ENCODE measurements around the gene CDC25A. TPM values are rescaled to one million over a fixed set of nuclear protein-coding genes. Genes with fewer than 3 reads are reported as not detected.

The CDC25A gene
- total and polyA plus RNA-seq, 2 of the 13 experiments (the other 11 are each of a cell fraction or from before 2014, with no cell fraction given), result 7.9 to 45.4 TPM

DNA sequence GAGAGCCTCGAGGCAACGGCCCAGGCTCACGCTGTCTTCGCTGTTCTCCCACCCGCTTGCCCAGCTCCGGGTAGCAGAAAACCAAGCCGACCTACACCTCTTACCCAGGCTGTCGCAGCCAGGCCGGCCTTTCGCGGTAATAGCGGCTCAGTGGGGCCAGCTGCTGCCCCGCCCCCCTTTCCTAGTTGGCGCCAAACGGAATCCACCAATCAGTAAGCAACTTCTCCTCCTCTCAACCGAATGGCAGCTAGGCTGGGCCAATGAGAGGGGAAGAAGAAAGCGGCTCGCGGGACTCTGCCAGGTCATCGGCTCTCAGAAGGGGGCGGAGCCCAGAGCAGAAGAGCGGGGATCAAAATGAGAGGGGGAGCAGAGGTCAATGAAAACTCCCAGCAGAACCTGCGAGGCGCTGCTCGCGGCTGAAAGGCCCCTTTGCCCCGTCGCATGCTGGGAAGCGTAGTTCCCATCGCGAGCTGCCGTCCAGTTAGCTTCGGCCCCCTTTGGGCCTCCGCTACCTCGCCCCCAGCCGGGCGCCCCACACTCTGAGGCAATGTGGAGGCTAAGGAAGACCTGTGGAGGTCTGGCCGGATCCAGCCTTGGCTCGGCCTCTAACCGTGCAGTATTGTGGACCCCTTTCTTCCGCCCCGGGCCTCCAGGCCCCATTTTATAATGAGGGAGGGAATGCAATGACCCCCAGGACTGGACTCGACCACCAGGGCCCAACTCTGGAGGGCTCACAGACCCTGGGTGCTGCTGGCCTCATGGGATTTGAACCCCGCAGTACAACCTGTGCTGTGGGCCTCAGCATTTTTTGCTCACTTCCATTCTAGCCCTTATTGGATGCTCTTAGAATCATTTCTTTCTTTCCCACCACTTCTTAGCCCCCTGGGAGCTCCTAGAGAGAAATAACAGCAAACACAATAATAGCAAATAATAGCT lies at the start of gene CDC25A (continued):
- TF ChIP-seq, protein P1, sequence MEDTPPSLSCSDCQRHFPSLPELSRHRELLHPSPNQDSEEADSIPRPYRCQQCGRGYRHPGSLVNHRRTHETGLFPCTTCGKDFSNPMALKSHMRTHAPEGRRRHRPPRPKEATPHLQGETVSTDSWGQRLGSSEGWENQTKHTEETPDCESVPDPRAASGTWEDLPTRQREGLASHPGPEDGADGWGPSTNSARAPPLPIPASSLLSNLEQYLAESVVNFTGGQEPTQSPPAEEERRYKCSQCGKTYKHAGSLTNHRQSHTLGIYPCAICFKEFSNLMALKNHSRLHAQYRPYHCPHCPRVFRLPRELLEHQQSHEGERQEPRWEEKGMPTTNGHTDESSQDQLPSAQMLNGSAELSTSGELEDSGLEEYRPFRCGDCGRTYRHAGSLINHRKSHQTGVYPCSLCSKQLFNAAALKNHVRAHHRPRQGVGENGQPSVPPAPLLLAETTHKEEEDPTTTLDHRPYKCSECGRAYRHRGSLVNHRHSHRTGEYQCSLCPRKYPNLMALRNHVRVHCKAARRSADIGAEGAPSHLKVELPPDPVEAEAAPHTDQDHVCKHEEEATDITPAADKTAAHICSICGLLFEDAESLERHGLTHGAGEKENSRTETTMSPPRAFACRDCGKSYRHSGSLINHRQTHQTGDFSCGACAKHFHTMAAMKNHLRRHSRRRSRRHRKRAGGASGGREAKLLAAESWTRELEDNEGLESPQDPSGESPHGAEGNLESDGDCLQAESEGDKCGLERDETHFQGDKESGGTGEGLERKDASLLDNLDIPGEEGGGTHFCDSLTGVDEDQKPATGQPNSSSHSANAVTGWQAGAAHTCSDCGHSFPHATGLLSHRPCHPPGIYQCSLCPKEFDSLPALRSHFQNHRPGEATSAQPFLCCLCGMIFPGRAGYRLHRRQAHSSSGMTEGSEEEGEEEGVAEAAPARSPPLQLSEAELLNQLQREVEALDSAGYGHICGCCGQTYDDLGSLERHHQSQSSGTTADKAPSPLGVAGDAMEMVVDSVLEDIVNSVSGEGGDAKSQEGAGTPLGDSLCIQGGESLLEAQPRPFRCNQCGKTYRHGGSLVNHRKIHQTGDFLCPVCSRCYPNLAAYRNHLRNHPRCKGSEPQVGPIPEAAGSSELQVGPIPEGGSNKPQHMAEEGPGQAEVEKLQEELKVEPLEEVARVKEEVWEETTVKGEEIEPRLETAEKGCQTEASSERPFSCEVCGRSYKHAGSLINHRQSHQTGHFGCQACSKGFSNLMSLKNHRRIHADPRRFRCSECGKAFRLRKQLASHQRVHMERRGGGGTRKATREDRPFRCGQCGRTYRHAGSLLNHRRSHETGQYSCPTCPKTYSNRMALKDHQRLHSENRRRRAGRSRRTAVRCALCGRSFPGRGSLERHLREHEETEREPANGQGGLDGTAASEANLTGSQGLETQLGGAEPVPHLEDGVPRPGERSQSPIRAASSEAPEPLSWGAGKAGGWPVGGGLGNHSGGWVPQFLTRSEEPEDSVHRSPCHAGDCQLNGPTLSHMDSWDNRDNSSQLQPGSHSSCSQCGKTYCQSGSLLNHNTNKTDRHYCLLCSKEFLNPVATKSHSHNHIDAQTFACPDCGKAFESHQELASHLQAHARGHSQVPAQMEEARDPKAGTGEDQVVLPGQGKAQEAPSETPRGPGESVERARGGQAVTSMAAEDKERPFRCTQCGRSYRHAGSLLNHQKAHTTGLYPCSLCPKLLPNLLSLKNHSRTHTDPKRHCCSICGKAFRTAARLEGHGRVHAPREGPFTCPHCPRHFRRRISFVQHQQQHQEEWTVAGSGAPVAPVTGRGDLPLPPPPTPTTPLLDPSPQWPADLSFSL (CRISPR knock-in tag; IDR thresholded peaks at IDR 0.05), result no peak
- TF ChIP-seq FOXK2 (IDR thresholded peaks at IDR 0.05) (no peak), ERF (CRISPR knock-in tag; IDR thresholded peaks at IDR 0.05) (no peak), DR1 (CRISPR knock-in tag; IDR thresholded peaks at IDR 0.05) (peak; percentile 71; the same call in 1 of the 2 replicates), GABPA (IDR thresholded peaks at IDR 0.05; ENCODE audit: low read depth, low read length) (no peak), GABPA (CRISPR knock-in tag; IDR thresholded peaks at IDR 0.05; ENCODE audit: low read depth) (peak; percentile 67), ZMYM3 (CRISPR knock-in tag; IDR thresholded peaks at IDR 0.05) (no peak), KLF16 (CRISPR knock-in tag; IDR thresholded peaks at IDR 0.05) (peak; percentile 98 to 100), SMAD1 (CRISPR knock-in tag; IDR thresholded peaks at IDR 0.05; ENCODE audit: borderline replicate concordance, low read depth) (peak; percentile 21; the same call in 1 of the 2 replicates), EZH2 (conservative IDR thresholded peaks at IDR 0.05; ENCODE audit: low read depth, low read length) (no peak), BHLHE40 (IDR thresholded peaks at IDR 0.05; ENCODE audit: low read length) (0 out of 2 replicates have a peak, but pooled peaks have one; percentile 17), NR2C2 (CRISPR knock-in tag; IDR thresholded peaks at IDR 0.05; ENCODE audit: borderline replicate concordance) (peak; percentile 95), ZBTB42 (CRISPR knock-in tag; IDR thresholded peaks at IDR 0.05) (0 out of 2 replicates have a peak, but pooled peaks have one; percentile 50), ZNF30 (CRISPR knock-in tag; IDR thresholded peaks at IDR 0.05) (no peak)
- TF ChIP-seq, protein P2, sequence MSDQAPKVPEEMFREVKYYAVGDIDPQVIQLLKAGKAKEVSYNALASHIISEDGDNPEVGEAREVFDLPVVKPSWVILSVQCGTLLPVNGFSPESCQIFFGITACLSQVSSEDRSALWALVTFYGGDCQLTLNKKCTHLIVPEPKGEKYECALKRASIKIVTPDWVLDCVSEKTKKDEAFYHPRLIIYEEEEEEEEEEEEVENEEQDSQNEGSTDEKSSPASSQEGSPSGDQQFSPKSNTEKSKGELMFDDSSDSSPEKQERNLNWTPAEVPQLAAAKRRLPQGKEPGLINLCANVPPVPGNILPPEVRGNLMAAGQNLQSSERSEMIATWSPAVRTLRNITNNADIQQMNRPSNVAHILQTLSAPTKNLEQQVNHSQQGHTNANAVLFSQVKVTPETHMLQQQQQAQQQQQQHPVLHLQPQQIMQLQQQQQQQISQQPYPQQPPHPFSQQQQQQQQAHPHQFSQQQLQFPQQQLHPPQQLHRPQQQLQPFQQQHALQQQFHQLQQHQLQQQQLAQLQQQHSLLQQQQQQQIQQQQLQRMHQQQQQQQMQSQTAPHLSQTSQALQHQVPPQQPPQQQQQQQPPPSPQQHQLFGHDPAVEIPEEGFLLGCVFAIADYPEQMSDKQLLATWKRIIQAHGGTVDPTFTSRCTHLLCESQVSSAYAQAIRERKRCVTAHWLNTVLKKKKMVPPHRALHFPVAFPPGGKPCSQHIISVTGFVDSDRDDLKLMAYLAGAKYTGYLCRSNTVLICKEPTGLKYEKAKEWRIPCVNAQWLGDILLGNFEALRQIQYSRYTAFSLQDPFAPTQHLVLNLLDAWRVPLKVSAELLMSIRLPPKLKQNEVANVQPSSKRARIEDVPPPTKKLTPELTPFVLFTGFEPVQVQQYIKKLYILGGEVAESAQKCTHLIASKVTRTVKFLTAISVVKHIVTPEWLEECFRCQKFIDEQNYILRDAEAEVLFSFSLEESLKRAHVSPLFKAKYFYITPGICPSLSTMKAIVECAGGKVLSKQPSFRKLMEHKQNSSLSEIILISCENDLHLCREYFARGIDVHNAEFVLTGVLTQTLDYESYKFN (CRISPR knock-in tag; conservative IDR thresholded peaks at IDR 0.05), result peak; percentile 43
- TF ChIP-seq, protein P3, sequence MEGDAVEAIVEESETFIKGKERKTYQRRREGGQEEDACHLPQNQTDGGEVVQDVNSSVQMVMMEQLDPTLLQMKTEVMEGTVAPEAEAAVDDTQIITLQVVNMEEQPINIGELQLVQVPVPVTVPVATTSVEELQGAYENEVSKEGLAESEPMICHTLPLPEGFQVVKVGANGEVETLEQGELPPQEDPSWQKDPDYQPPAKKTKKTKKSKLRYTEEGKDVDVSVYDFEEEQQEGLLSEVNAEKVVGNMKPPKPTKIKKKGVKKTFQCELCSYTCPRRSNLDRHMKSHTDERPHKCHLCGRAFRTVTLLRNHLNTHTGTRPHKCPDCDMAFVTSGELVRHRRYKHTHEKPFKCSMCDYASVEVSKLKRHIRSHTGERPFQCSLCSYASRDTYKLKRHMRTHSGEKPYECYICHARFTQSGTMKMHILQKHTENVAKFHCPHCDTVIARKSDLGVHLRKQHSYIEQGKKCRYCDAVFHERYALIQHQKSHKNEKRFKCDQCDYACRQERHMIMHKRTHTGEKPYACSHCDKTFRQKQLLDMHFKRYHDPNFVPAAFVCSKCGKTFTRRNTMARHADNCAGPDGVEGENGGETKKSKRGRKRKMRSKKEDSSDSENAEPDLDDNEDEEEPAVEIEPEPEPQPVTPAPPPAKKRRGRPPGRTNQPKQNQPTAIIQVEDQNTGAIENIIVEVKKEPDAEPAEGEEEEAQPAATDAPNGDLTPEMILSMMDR (CRISPR knock-in tag; IDR thresholded peaks at IDR 0.05), result peak; percentile 11; the same call in 1 of the 2 replicates
